MM.1S (cell line): ENCODE data around the gene ZFP91.

Source experiments
- DNase-seq: peaks from one replicate; pipeline ENCODE4 v3.0.0-alpha.2; 2015
- H2AFZ ChIP-seq: fragments of 300-600 bp; sonication (generic); 2 replicates; pipeline ENCODE4 v1.6.0; 2016; ENCODE audit warnings: antibody characterized with exemption, low read length
- H3F3A ChIP-seq: fragments of 300-600 bp; sonication (generic); 2 replicates; pipeline ENCODE4 v1.6.1; 2016; ENCODE audit warnings: mild to moderate bottlenecking, antibody characterized with exemption, low read length, moderate library complexity, mixed read lengths; ENCODE audit not compliant: insufficient read depth
- H3K27ac ChIP-seq: fragments of 300-600 bp; sonication (generic); 2 replicates; pipeline ENCODE4 v1.5.1; 2016; ENCODE audit warnings: mild to moderate bottlenecking, low read length
- H3K27me3 ChIP-seq: fragments of 300-600 bp; sonication (generic); replicated peaks from 2 replicates; pipeline ENCODE4 v1.6.0; 2016; ENCODE audit warnings: low read length; ENCODE audit not compliant: insufficient read depth
- H3K36me3 ChIP-seq: fragments of 300-600 bp; sonication (generic); replicated peaks from 2 replicates; pipeline ENCODE4 v1.6.1; 2016; ENCODE audit warnings: mild to moderate bottlenecking, low read length, mixed read lengths; ENCODE audit not compliant: insufficient read depth
- H3K4me1 ChIP-seq: fragments of 300-600 bp; sonication (generic); 2 replicates; pipeline ENCODE4 v1.6.1; 2016; ENCODE audit warnings: low read length, mixed read lengths
- H3K4me2 ChIP-seq: fragments of 300-600 bp; sonication (generic); 2 replicates; pipeline ENCODE4 v1.6.0; 2016; ENCODE audit warnings: low read depth, low read length
- H3K4me3 ChIP-seq: fragments of 300-600 bp; sonication (generic); 2 replicates; pipeline ENCODE4 v1.5.1; 2016; ENCODE audit warnings: low read length, mixed read lengths
- H3K79me2 ChIP-seq: fragments of 300-600 bp; sonication (generic); 2 replicates; pipeline ENCODE4 v1.6.1; 2016; ENCODE audit warnings: mixed run types, low read length, mixed read lengths
- H3K9ac ChIP-seq: fragments of 300-600 bp; sonication (generic); 2 replicates; pipeline ENCODE4 v1.6.1; 2016; ENCODE audit warnings: low read length, mixed read lengths
- H3K9me2 ChIP-seq: fragments of 300-600 bp; sonication (generic); replicated peaks from 2 replicates; pipeline ENCODE4 v1.6.1; 2016; ENCODE audit warnings: mild to moderate bottlenecking, low read length, mixed read lengths; ENCODE audit not compliant: insufficient read depth
- H3K9me3 ChIP-seq: fragments of 300-600 bp; sonication (generic); replicated peaks from 2 replicates; pipeline ENCODE4 v1.6.1; 2016; ENCODE audit warnings: mild to moderate bottlenecking, low read length, mixed read lengths; ENCODE audit not compliant: insufficient read depth
- H4K20me1 ChIP-seq: fragments of 300-600 bp; sonication (generic); 2 replicates; pipeline ENCODE4 v1.6.1; 2016; ENCODE audit warnings: mild to moderate bottlenecking, low read length, moderate library complexity, mixed read lengths; ENCODE audit not compliant: insufficient read depth
- EZH2 ChIP-seq: fragments of 300-600 bp; sonication (generic); optimal IDR thresholded peaks from 2 replicates; pipeline ENCODE3; 2017; ENCODE audit warnings: low read depth, mild to moderate bottlenecking, antibody characterized with exemption, low read length, mixed read lengths
- EZH2phosphoT487 ChIP-seq: fragments of 300-600 bp; sonication (generic); IDR thresholded peaks from 2 replicates; pipeline ENCODE4 v1.6.1; 2018; ENCODE audit warnings: antibody characterized with exemption, low read length
- TF ChIP-seq, protein P1 (sequence below): fragments of 300-600 bp; sonication (generic); IDR thresholded peaks from 2 replicates; pipeline ENCODE4 v1.5.1; 2016; ENCODE audit warnings: antibody characterized with exemption, low read length, mixed read lengths

ZFP91 gene

DNA sequence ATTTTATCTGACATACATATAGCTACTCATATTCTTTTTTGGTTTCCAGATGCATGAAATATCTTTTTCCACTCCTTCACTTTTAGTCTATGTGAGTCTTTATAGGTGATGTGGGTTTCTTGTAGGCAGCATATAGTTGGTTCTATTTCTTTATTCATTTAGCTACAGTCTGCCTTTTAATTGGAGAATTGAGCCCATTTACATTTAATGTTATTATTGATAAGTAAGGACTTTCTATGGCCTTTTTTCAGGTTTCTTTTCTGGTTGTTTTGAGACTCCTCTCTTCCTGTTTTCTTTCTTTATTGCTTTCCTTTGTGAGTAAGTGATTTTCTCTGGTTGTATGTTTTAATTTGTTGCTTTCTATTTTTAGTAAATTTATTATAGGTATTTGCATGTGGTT is 70.8 kb downstream of the ZFP91 start:
- Histone ChIP-seq H3K36me3 (no peaks in the 10 kb centered on the region), H3K27me3 (no peaks in the 10 kb centered on the region), H3F3A (peaks cover 27% of the 10 kb centered on the region), H4K20me1 (no peaks in the 10 kb centered on the region), H3K79me2 (no peaks in the 10 kb centered on the region), H2AFZ (no peak overlapping the region), H3K9me2 (no peaks in the 10 kb centered on the region), H3K4me2 (peak overlapping the region; percentile 49; the same call in 1 of the 2 replicates), H3K9me3 (no peaks in the 10 kb centered on the region), H3K4me1 (peaks cover 55% of the 10 kb centered on the region), H3K27ac (peak overlapping the region; percentile 14; the same call in 1 of the 2 replicates), H3K4me3 (no peak overlapping the region), H3K9ac (no peak overlapping the region)
- DNase-seq, result no peak
- no peak for TF ChIP-seq EZH2phosphoT487
- TF ChIP-seq, protein P1, sequence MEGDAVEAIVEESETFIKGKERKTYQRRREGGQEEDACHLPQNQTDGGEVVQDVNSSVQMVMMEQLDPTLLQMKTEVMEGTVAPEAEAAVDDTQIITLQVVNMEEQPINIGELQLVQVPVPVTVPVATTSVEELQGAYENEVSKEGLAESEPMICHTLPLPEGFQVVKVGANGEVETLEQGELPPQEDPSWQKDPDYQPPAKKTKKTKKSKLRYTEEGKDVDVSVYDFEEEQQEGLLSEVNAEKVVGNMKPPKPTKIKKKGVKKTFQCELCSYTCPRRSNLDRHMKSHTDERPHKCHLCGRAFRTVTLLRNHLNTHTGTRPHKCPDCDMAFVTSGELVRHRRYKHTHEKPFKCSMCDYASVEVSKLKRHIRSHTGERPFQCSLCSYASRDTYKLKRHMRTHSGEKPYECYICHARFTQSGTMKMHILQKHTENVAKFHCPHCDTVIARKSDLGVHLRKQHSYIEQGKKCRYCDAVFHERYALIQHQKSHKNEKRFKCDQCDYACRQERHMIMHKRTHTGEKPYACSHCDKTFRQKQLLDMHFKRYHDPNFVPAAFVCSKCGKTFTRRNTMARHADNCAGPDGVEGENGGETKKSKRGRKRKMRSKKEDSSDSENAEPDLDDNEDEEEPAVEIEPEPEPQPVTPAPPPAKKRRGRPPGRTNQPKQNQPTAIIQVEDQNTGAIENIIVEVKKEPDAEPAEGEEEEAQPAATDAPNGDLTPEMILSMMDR, result no peak
- TF ChIP-seq EZH2, result no peak

DNA sequence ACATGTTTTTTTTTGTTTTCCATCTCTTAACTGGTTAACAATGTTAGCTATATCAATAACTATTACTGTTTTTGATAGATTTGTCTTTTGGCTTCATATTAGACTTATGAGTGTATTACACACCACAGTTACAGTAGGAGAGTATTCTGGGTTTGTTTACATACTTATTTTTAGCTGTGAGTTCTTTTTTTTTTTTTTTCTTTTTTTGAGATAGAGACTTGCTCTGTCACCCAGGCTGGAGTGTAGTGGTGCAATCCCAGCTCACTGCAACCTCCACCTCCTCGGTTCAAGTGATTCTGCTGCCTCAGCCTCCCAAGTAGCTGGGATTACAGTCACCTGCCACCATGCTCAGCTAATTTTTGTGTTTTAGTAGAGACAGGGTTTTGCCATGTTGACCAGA is 71.6 kb downstream of the ZFP91 start:
- Histone ChIP-seq H3K36me3 (no peaks in the 10 kb centered on the region), H3K9me2 (no peaks in the 10 kb centered on the region), H3K79me2 (no peaks in the 10 kb centered on the region), H3F3A (peaks cover 29% of the 10 kb centered on the region), H3K4me1 (peaks cover 64% of the 10 kb centered on the region), H3K9me3 (no peaks in the 10 kb centered on the region), H3K27me3 (no peaks in the 10 kb centered on the region), H3K9ac (no peak overlapping the region), H3K27ac (peak overlapping the region; percentile 30; the same call in 1 of the 2 replicates), H3K4me3 (no peak overlapping the region), H4K20me1 (no peaks in the 10 kb centered on the region), H2AFZ (no peak overlapping the region), H3K4me2 (peak overlapping the region; percentile 49; the same call in 1 of the 2 replicates)
- DNase-seq, result no peak
- TF ChIP-seq, protein P1, result no peak
- no peak for TF ChIP-seq EZH2
- TF ChIP-seq EZH2phosphoT487, result no peak

DNA sequence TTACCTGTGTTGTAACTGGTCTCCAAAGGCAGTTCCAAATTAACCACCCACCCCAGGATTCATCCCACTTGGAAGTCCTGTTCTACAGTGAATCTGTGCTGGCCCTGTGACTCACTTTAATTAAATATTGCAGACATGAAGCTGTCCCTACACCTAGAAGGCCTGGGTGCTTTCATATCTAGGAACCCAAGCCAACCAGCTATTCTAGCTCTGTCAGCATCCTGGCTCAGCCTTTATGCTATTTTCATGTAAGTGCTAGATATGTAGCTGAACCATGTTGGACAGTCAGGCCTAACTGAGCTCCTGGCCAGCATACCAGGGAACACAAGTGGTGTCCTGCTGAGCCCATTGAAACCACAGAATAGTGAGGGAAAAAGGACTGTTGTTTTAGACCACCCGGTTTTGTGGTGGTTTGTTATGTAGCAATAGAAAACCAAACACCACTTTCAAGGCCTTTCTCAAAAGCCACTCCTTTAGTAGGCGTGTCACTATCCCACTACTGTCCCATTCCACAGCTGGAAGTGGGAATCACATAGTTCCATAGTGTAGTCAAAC is 73.9 kb downstream of the ZFP91 start:
- no peaks in the 10 kb centered on the region for H4K20me1 ChIP-seq
- H3K4me1 ChIP-seq, result peaks cover 48% of the 10 kb centered on the region
- H3K36me3 ChIP-seq, result no peaks in the 10 kb centered on the region
- DNase-seq, result no peak
- TF ChIP-seq EZH2phosphoT487 (no peak), EZH2 (no peak)
- TF ChIP-seq, protein P1, result no peak
- H3K27me3 ChIP-seq, result no peaks in the 10 kb centered on the region
- no peaks in the 10 kb centered on the region for H3K9me2 ChIP-seq
- H2AFZ ChIP-seq, result no peak overlapping the region
- no peaks in the 10 kb centered on the region for H3K79me2 ChIP-seq
- H3F3A ChIP-seq, result peaks cover 12% of the 10 kb centered on the region
- H3K9ac ChIP-seq, result no peak overlapping the region
- no peak overlapping the region for H3K4me2 ChIP-seq
- no peak overlapping the region for H3K4me3 ChIP-seq
- no peak overlapping the region for H3K27ac ChIP-seq
- no peaks in the 10 kb centered on the region for H3K9me3 ChIP-seq
